Osteoblast (primary cell): ENCODE results near the gene SLC17A7. TPM values are rescaled to one million over a fixed set of nuclear protein-coding genes. Genes with fewer than 3 reads are reported as not detected.

Source experiments
- DNase-seq: peaks from one replicate; pipeline ENCODE4 v3.0.0; 2011; ENCODE audit warnings: low spot score, mixed read lengths; ENCODE audit not compliant: insufficient read length; ENCODE audit errors: missing footprints
- H2AFZ ChIP-seq: 2 replicates; pipeline ENCODE4 v1.6.0; 2011; ENCODE audit warnings: mild to moderate bottlenecking, low read length
- H3K27ac ChIP-seq: 2 replicates; pipeline ENCODE4 v1.5.1; 2011; ENCODE audit warnings: mild to moderate bottlenecking, low read depth, low read length, moderate library complexity
- H3K27me3 ChIP-seq: 2 replicates; pipeline ENCODE4 v1.6.0; 2012; ENCODE audit warnings: mild to moderate bottlenecking, control low read depth, inconsistent platforms, low read length, moderate library complexity; ENCODE audit not compliant: insufficient read depth
- H3K36me3 ChIP-seq: 2 replicates; pipeline ENCODE4 v1.5.1; 2011; ENCODE audit warnings: mild to moderate bottlenecking, low read length, control low read depth, moderate library complexity; ENCODE audit not compliant: insufficient read depth
- H3K4me1 ChIP-seq: 2 replicates; pipeline ENCODE4 v1.5.1; 2011; ENCODE audit warnings: mild to moderate bottlenecking, low read length, control low read depth, moderate library complexity; ENCODE audit not compliant: insufficient read depth
- H3K4me2 ChIP-seq: 2 replicates; pipeline ENCODE4 v1.6.0; 2011; ENCODE audit warnings: mild to moderate bottlenecking, low read length; ENCODE audit not compliant: insufficient read depth
- H3K4me3 ChIP-seq: fragments of 200-600 bp; sonication (generic); 3 replicates; pipeline ENCODE4 v1.5.1; 2012; ENCODE audit warnings: mild to moderate bottlenecking, low read length, inconsistent platforms; ENCODE audit not compliant: insufficient read depth
- H3K79me2 ChIP-seq: 2 replicates; pipeline ENCODE4 v1.6.0; 2012; ENCODE audit warnings: mild to moderate bottlenecking, low read length, control low read depth, inconsistent platforms; ENCODE audit not compliant: insufficient read depth
- H3K9me3 ChIP-seq: 2 replicates; pipeline ENCODE4 v1.5.1; 2011; ENCODE audit warnings: low read depth, low read length, control low read depth
- H4K20me1 ChIP-seq: 2 replicates; pipeline ENCODE4 v1.6.0; 2012; ENCODE audit warnings: mild to moderate bottlenecking, low read length, control low read depth; ENCODE audit not compliant: insufficient read depth
- total RNA-seq: library from RNA; depleted of rRNA; stranded (reverse); fragments of >200 nt; gene quantifications from 2 replicates; pipeline ENCODE4 v1.2.3, GENCODE V29; 2012
- TF ChIP-seq, protein P1 (sequence below): IDR thresholded peaks from 2 replicates; pipeline ENCODE4 v1.5.1; 2011; ENCODE audit warnings: mild to moderate bottlenecking, low read depth, low read length, moderate library complexity; ENCODE audit errors: extremely low read depth

The SLC17A7 gene
- total RNA-seq, 1 donor, result under 0.01 TPM

DNA sequence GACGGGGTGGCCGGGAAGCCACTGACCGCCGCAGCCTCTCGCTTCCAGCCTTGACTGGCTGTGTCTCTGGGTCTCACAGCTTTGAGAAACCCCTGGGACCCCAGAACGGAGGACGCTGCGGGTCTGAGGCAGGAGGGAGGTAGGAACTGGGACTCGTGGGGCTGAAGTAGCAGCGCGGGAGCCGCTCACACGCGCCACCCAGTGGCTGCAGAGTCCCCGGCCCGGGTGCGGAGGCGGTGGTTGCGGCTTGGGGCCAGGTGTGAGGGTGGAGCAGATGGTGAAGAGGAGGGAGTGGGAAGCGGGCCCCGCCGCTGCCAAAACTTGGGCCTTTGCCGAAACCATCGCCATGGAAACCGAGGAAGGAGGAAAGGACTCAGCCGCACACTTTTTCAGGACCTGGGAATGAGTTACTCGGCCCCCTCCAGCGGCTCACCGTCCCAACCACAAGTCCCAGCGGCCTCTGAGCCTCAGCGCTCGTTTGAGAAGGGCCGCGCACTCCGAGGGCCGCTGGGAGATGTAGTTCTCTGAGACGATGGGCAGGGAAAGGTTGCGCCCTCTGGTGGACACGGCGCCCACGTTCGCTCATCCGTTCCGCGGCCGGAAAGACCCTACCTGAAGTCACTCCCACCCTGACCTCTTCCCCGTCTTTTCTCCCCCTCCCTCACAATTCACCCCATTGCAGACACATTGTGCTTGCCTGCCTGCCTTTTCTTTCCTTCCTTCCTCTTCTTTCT, 2.2 kb upstream of the SLC17A7 start:
- peak; percentile 100 for DNase-seq
- Histone ChIP-seq H3K9me3 (no peaks in the 10 kb centered on the region), H3K4me2 (peak overlapping the region; percentile 94), H3K4me1 (peaks cover 10% of the 10 kb centered on the region), H3K79me2 (no peaks in the 10 kb centered on the region), H2AFZ (peak overlapping the region; percentile 92), H3K27me3 (peaks cover 38% of the 10 kb centered on the region), H3K36me3 (peaks cover 3% of the 10 kb centered on the region), H3K4me3 (peak overlapping the region; percentile 76), H4K20me1 (no peaks in the 10 kb centered on the region), H3K27ac (no peak overlapping the region)
- TF ChIP-seq, protein P1, sequence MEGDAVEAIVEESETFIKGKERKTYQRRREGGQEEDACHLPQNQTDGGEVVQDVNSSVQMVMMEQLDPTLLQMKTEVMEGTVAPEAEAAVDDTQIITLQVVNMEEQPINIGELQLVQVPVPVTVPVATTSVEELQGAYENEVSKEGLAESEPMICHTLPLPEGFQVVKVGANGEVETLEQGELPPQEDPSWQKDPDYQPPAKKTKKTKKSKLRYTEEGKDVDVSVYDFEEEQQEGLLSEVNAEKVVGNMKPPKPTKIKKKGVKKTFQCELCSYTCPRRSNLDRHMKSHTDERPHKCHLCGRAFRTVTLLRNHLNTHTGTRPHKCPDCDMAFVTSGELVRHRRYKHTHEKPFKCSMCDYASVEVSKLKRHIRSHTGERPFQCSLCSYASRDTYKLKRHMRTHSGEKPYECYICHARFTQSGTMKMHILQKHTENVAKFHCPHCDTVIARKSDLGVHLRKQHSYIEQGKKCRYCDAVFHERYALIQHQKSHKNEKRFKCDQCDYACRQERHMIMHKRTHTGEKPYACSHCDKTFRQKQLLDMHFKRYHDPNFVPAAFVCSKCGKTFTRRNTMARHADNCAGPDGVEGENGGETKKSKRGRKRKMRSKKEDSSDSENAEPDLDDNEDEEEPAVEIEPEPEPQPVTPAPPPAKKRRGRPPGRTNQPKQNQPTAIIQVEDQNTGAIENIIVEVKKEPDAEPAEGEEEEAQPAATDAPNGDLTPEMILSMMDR, result peak; percentile 66

DNA sequence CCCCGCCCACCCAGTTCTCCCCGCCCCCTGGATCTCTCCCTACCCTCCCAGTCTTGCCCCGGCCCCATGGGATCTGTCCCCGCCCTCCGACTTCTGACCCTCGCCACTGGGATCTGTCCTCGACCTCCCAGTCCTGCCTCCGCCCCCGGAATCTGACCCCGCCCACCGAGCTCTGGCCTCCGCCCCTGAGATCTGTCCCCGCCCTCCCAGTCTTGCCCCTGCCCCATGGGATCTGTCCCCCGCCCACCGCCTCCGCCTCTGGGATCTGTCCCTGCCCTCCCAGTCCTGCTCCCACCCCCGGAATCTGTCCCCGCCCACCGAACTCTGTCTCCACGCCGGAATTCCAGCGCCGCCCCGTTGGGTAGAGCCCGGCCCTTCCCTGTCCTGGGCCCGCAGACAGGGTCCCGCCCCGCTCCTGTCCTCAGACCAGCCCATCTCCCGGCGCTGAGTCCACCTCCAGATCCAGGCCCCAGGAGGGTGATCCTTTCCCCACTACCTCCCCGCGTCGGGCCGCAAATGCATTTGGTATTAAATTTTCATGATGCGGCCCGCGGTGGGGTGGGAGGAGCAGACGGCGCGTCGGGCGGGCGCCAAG, 1.5 kb upstream of the SLC17A7 start:
- Histone ChIP-seq H3K27ac (no peak overlapping the region), H3K27me3 (peaks cover 44% of the 10 kb centered on the region), H2AFZ (peak overlapping the region; percentile 92), H4K20me1 (no peaks in the 10 kb centered on the region), H3K9me3 (no peaks in the 10 kb centered on the region), H3K4me3 (peak overlapping the region; percentile 76), H3K79me2 (no peaks in the 10 kb centered on the region), H3K36me3 (no peaks in the 10 kb centered on the region), H3K4me1 (peaks cover 10% of the 10 kb centered on the region), H3K4me2 (peak overlapping the region; percentile 94)
- DNase-seq, result peak; percentile 99
- TF ChIP-seq, protein P1, result no peak

- Histone ChIP-seq H3K27me3 (peaks cover 49% of the 10 kb centered on the region), H3K9me3 (no peaks in the 10 kb centered on the region), H3K4me1 (peaks cover 10% of the 10 kb centered on the region), H4K20me1 (no peaks in the 10 kb centered on the region), H3K36me3 (no peaks in the 10 kb centered on the region), H3K4me2 (peak overlapping the region; percentile 94), H3K4me3 (peak overlapping the region; percentile 76), H3K27ac (no peak overlapping the region), H3K79me2 (no peaks in the 10 kb centered on the region), H2AFZ (peak overlapping the region; percentile 46)
- TF ChIP-seq, protein P1, result no peak
- DNase-seq, result peak; percentile 88
Observed at GRCh38 chr19:49442354-49442753, 1.0 kb upstream of the SLC17A7 start.

- DNase-seq, result peak; percentile 87
- H3K4me2 ChIP-seq, result peak overlapping the region; percentile 94
- H2AFZ ChIP-seq, result no peak overlapping the region
- H3K9me3 ChIP-seq, result no peaks in the 10 kb centered on the region
- no peaks in the 10 kb centered on the region for H3K79me2 ChIP-seq
- peaks cover 51% of the 10 kb centered on the region for H3K27me3 ChIP-seq
- H3K4me1 ChIP-seq, result peaks cover 10% of the 10 kb centered on the region
- no peaks in the 10 kb centered on the region for H4K20me1 ChIP-seq
- TF ChIP-seq, protein P1, result no peak
- peak overlapping the region; percentile 76 for H3K4me3 ChIP-seq
- H3K36me3 ChIP-seq, result no peaks in the 10 kb centered on the region
- H3K27ac ChIP-seq, result no peak overlapping the region
Observed at GRCh38 chr19:49441960-49442350, 628 bp upstream of the SLC17A7 start.
